Progenitor cell of endocrine pancreas (in vitro differentiated cells): ENCODE results near the gene RAP1GAP. TPM values are rescaled to one million over a fixed set of nuclear protein-coding genes. Genes with fewer than 3 reads are reported as not detected.

Experiments
- DNase-seq: peaks from one replicate; pipeline ENCODE4 v3.0.0; 2021; ENCODE audit warnings: low spot score; ENCODE audit not compliant: unreplicated experiment
- H3K27ac Mint-ChIP-seq: 2 replicates; pipeline ENCODE4 v1.8.0; 2021; ENCODE audit warnings: mild to moderate bottlenecking, moderate library complexity, mixed read lengths
- H3K27me3 Mint-ChIP-seq: 2 replicates; pipeline ENCODE4 v1.8.0; 2021; ENCODE audit warnings: mixed read lengths
- H3K36me3 Mint-ChIP-seq: 2 replicates; pipeline ENCODE4 v1.8.0; 2022; ENCODE audit warnings: mixed read lengths; ENCODE audit not compliant: insufficient read depth
- H3K4me1 Mint-ChIP-seq: 2 replicates; pipeline ENCODE4 v1.8.0; 2021; ENCODE audit warnings: low read depth, mixed read lengths
- H3K4me3 Mint-ChIP-seq: 2 replicates; pipeline ENCODE4 v1.8.0; 2021; ENCODE audit warnings: low read depth, mild to moderate bottlenecking, moderate library complexity, mixed read lengths
- H3K9me3 Mint-ChIP-seq: 2 replicates; pipeline ENCODE4 v1.8.0; 2021; ENCODE audit warnings: low read depth, mixed read lengths
- CTCF ChIP-seq: fragments of 200-600 bp; sonication (generic); IDR thresholded peaks from one replicate; pipeline ENCODE4 v1.5.0; 2021; ENCODE audit warnings: antibody characterized with exemption, mild to moderate bottlenecking; ENCODE audit not compliant: unreplicated experiment
- total RNA-seq: library from RNA; stranded (reverse); gene quantifications from 2 replicates; pipeline ENCODE4 v1.2.1, GENCODE V29; 2021

The RAP1GAP gene
- total RNA-seq, 1 donor from 2014 or later = 15.3 TPM

- Mint-ChIP-seq H3K36me3 (no peaks in the 10 kb centered on the region), H3K4me1 (no peaks in the 10 kb centered on the region), H3K27ac (no peak overlapping the region), H3K4me3 (peak overlapping the region; percentile 49), H3K9me3 (no peaks in the 10 kb centered on the region), H3K27me3 (peaks cover 36% of the 10 kb centered on the region)
- peak; percentile 94 for TF ChIP-seq CTCF
- peak; percentile 90 for DNase-seq
Measured at GRCh38 chr1:21659099-21659923, 9.8 kb downstream of the RAP1GAP start.

GRCh38 chr1:21657456-21658190, 11.5 kb downstream of the RAP1GAP start:
- no peaks in the 10 kb centered on the region for H3K9me3 Mint-ChIP-seq
- TF ChIP-seq CTCF = no peak
- no peak overlapping the region for H3K27ac Mint-ChIP-seq
- no peak overlapping the region for H3K4me3 Mint-ChIP-seq
- no peak for DNase-seq
- no peaks in the 10 kb centered on the region for H3K36me3 Mint-ChIP-seq
- peaks cover under 1% of the 10 kb centered on the region for H3K4me1 Mint-ChIP-seq
- H3K27me3 Mint-ChIP-seq = peaks cover 47% of the 10 kb centered on the region

- H3K27ac Mint-ChIP-seq = no peak overlapping the region
- peaks cover 7% of the 10 kb centered on the region for H3K4me1 Mint-ChIP-seq
- H3K4me3 Mint-ChIP-seq = no peak overlapping the region
- H3K36me3 Mint-ChIP-seq = no peaks in the 10 kb centered on the region
- peaks cover 47% of the 10 kb centered on the region for H3K27me3 Mint-ChIP-seq
- no peak for DNase-seq
- TF ChIP-seq CTCF = no peak
- H3K9me3 Mint-ChIP-seq = no peaks in the 10 kb centered on the region
Measured at GRCh38 chr1:21655748-21656147, 13.4 kb downstream of the RAP1GAP start.

- H3K9me3 Mint-ChIP-seq = no peaks in the 10 kb centered on the region
- peaks cover 43% of the 10 kb centered on the region for H3K27me3 Mint-ChIP-seq
- H3K4me3 Mint-ChIP-seq = no peak overlapping the region
- peaks cover 7% of the 10 kb centered on the region for H3K4me1 Mint-ChIP-seq
- no peak overlapping the region for H3K27ac Mint-ChIP-seq
- H3K36me3 Mint-ChIP-seq = no peaks in the 10 kb centered on the region
- no peak for TF ChIP-seq CTCF
- DNase-seq = no peak
Measured at GRCh38 chr1:21655259-21655658, 13.9 kb downstream of the RAP1GAP start.

GRCh38 chr1:21654209-21654608, 14.9 kb downstream of the RAP1GAP start:
- Mint-ChIP-seq H3K4me3 (no peak overlapping the region), H3K4me1 (peaks cover 7% of the 10 kb centered on the region), H3K27ac (no peak overlapping the region), H3K9me3 (no peaks in the 10 kb centered on the region), H3K27me3 (peaks cover 41% of the 10 kb centered on the region), H3K36me3 (no peaks in the 10 kb centered on the region)
- no peak for DNase-seq
- TF ChIP-seq CTCF = no peak
